Activated CD8-positive, alpha-beta memory T cell treated with anti-CD3 and anti-CD28 coated beads for 1 hour (primary cell): Measurements from ENCODE around the gene SLC38A10.

Experiments
- DNase-seq, 2 donors: peaks; one replicate each; pipeline ENCODE4 v3.0.0-alpha.2; 2020; ENCODE audit warnings: low read depth in 1 of 2; ENCODE audit errors: extremely low read depth in 1 of 2

Gene SLC38A10

GRCh38 chr17:81279278-81280275, 15.5 kb downstream of the SLC38A10 start:
- no peak for DNase-seq

GRCh38 chr17:81278831-81279230, 16.3 kb downstream of the SLC38A10 start:
- no peak for DNase-seq

- no peak for DNase-seq
Measured at GRCh38 chr17:81277946-81278693, 17.0 kb downstream of the SLC38A10 start.

- no peak for DNase-seq
Measured at GRCh38 chr17:81277421-81277820, 17.7 kb downstream of the SLC38A10 start.

- no peak for DNase-seq
Measured at GRCh38 chr17:81276781-81277180, 18.3 kb downstream of the SLC38A10 start.

- no peak for DNase-seq
Measured at GRCh38 chr17:81274471-81274855, 20.6 kb downstream of the SLC38A10 start.

- no peak for DNase-seq
Measured at GRCh38 chr17:81273698-81274470, 21.2 kb downstream of the SLC38A10 start.

- DNase-seq = no peak
Measured at GRCh38 chr17:81272616-81273015, 22.5 kb downstream of the SLC38A10 start.

GRCh38 chr17:81271226-81271625, 23.9 kb downstream of the SLC38A10 start:
- DNase-seq = no peak

- DNase-seq = no peak
Measured at GRCh38 chr17:81270279-81270678, 24.8 kb downstream of the SLC38A10 start.

- DNase-seq = no peak
Measured at GRCh38 chr17:81267390-81268067, 27.6 kb downstream of the SLC38A10 start.

GRCh38 chr17:81265576-81265975, 29.5 kb downstream of the SLC38A10 start:
- DNase-seq = no peak

- no peak for DNase-seq
Measured at GRCh38 chr17:81264640-81265039, 30.5 kb downstream of the SLC38A10 start.

- no peak for DNase-seq
Measured at GRCh38 chr17:81263371-81264181, 31.5 kb downstream of the SLC38A10 start.

GRCh38 chr17:81261582-81262336, 33.3 kb downstream of the SLC38A10 start:
- no peak for DNase-seq

GRCh38 chr17:81261096-81261495, 34.0 kb downstream of the SLC38A10 start:
- no peak for DNase-seq

- DNase-seq = no peak
Measured at GRCh38 chr17:81260641-81261040, 34.5 kb downstream of the SLC38A10 start.

GRCh38 chr17:81260171-81260570, 34.9 kb downstream of the SLC38A10 start:
- no peak for DNase-seq

- no peak for DNase-seq
Measured at GRCh38 chr17:81259058-81259605, 36.0 kb downstream of the SLC38A10 start.
